ENCODE results near the gene OR6J1. TPM values are rescaled to one million over a fixed set of nuclear protein-coding genes. Genes with fewer than 3 reads are reported as not detected.
A peak's percentile ranks its signal among the peaks of the same experiment; 100 is the strongest.
"Not testable (repeated sequence)": the region's sequence is repeated elsewhere in the genome, so short reads cannot be mapped to it uniquely, and the experiment has no call there.

OR6J1 gene
- total and polyA plus RNA-seq, 9 of the 15 experiments (the other 6 are each of a cell fraction or from before 2014, with no cell fraction given) = not detected

GRCh38 chr14:22678221-22678620 lies 34.1 kb upstream of the OR6J1 start:
- Histone ChIP-seq H2AFZ (ENCODE audit: low read depth, low read length) (no peak overlapping the region), H4K20me1 (replicated peaks; ENCODE audit: control insufficient read depth, insufficient read depth, low read length) (no peaks in the 10 kb centered on the region), H3K9me1 (ENCODE audit: control insufficient read depth, insufficient read depth, low read length) (no peaks in the 10 kb centered on the region), H3K4me1 (replicated peaks in 1 of 2; ENCODE audit: control insufficient read depth in 2 of 2, insufficient read depth in 2 of 2, low read length in 2 of 2) (no peaks in the 10 kb centered on the region; a peak in 1 of 5 replicates), H3K9ac (ENCODE audit: insufficient read depth in 1 of 2, low read depth in 2 of 2, low read length in 2 of 2) (no peak overlapping the region), H3K9me3 (replicated peaks; ENCODE audit: control insufficient read depth, insufficient read depth, low read depth, low read length) (no peaks in the 10 kb centered on the region), H3K27ac (ENCODE audit: extremely low read depth, low read depth, low read length) (no peak overlapping the region), H3K4me2 (ENCODE audit: insufficient read depth, low read length) (no peak overlapping the region), H3K36me3 (ENCODE audit: control insufficient read depth, insufficient read depth, low read length) (no peaks in the 10 kb centered on the region), H3K27me3 (ENCODE audit: control insufficient read depth in 2 of 2, insufficient read depth in 2 of 2, low read length in 2 of 2) (no peaks in the 10 kb centered on the region), H3K79me2 (ENCODE audit: control insufficient read depth, insufficient read depth, low read length) (no peaks in the 10 kb centered on the region), H3K4me3 (no peak overlapping the region)
- intact Hi-C loops (cut with micrococcal nuclease) = no loop called here
- ChIA-PET CTCF (ENCODE audit: low intra/inter-chr PET ratio) (no interaction called here), POLR2A (no interaction called here)
- DNase-seq (ENCODE audit: extremely low read depth in 1 of 4, low spot score in 3 of 4) = no peak
- no peak for FAIRE-seq
- no TSS peak for BruUV-seq (replicated peaks)
- WGBS (ENCODE audit: insufficient coverage, low coverage, missing lambda C conversion rate) = 21% methylated on average over 2 of the region's 2 CpGs
- no peak for ATAC-seq
- in situ Hi-C loops (cut with MboI) = no loop called here
- TF ChIP-seq HCFC1 (IDR thresholded peaks at IDR 0.05; ENCODE audit: low read depth, low read length) (no peak), HNRNPUL1 (IDR thresholded peaks at IDR 0.05; ENCODE audit: low read length) (no peak), HNRNPH1 (optimal IDR thresholded peaks at IDR 0.05; ENCODE audit: low read depth, low read length) (no peak), ZNF407 (IDR thresholded peaks at IDR 0.05; ENCODE audit: low read depth) (no peak), ZNF263 (CRISPR knock-in tag; IDR thresholded peaks at IDR 0.05; ENCODE audit: borderline replicate concordance) (no peak), RFX1 (IDR thresholded peaks at IDR 0.05) (no peak), OTX1 (CRISPR knock-in tag; IDR thresholded peaks at IDR 0.05) (no peak)

GRCh38 chr14:22677551-22677950 lies 33.4 kb upstream of the OR6J1 start:
- H3K27ac ChIP-seq (ENCODE audit: extremely low read depth, low read depth, low read length); H3K9me1 ChIP-seq (ENCODE audit: control insufficient read depth, insufficient read depth, low read length); BruUV-seq (replicated peaks); H3K9me3 ChIP-seq (replicated peaks; ENCODE audit: control insufficient read depth, insufficient read depth, low read depth, low read length); intact Hi-C loops (cut with micrococcal nuclease); H3K27me3 ChIP-seq (ENCODE audit: control insufficient read depth in 2 of 2, insufficient read depth in 2 of 2, low read length in 2 of 2); CTCF ChIA-PET (ENCODE audit: low intra/inter-chr PET ratio); H3K79me2 ChIP-seq (ENCODE audit: control insufficient read depth, insufficient read depth, low read length); H3K4me1 ChIP-seq (replicated peaks in 1 of 2; ENCODE audit: control insufficient read depth in 2 of 2, insufficient read depth in 2 of 2, low read length in 2 of 2); H3K36me3 ChIP-seq (ENCODE audit: control insufficient read depth, insufficient read depth, low read length); FAIRE-seq; H3K9ac ChIP-seq (ENCODE audit: insufficient read depth in 1 of 2, low read depth in 2 of 2, low read length in 2 of 2); H3K4me2 ChIP-seq (ENCODE audit: insufficient read depth, low read length); H4K20me1 ChIP-seq (replicated peaks; ENCODE audit: control insufficient read depth, insufficient read depth, low read length); ATAC-seq; POLR2A ChIA-PET; DNase-seq (ENCODE audit: extremely low read depth in 1 of 4, low spot score in 3 of 4); H3K4me3 ChIP-seq; in situ Hi-C loops (cut with MboI): not testable (repeated sequence)
- WGBS (ENCODE audit: insufficient coverage, low coverage, missing lambda C conversion rate) = 0% methylated on average over 2 of the region's 2 CpGs
- H2AFZ ChIP-seq (ENCODE audit: low read depth, low read length) = 0 out of 2 replicates have a peak overlapping the region, but pooled peaks have one; percentile 44
